ENCODE measurements around the gene SNPH. TPM values are rescaled to one million over a fixed set of nuclear protein-coding genes. Genes with fewer than 3 reads are reported as not detected.

Gene SNPH
- total RNA-seq, 6 experiments from 2014 or later, result 12.0 to 15.3 (median 13.3) TPM

DNA sequence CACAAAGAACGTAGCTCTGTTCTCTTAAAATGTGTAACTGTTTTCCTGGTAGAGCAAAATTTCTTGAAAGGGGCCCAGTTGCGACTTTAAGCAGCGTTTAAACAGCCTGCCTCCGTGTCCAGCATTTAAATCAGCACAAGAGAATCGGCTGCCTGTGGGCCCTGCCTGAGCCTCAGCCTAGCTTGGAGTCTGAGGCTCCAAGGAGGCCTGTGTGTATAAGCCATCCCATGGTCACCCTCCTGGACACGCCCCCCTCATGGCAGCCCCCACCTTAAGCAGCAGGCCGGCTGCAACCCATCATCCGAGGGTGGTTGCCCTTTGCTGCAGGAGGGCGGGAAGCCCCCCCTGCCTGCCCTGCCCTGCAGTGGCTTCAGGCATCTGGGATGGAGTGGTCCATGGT, 44.0 kb downstream of the SNPH start:
- H3K4me1 Mint-ChIP-seq (ENCODE audit: low read depth), result peaks cover 6% of the 10 kb centered on the region
- H3K4me3 Mint-ChIP-seq, result no peak overlapping the region
- no peak for DNase-seq
- H3K9me3 Mint-ChIP-seq, result no peaks in the 10 kb centered on the region
- TF ChIP-seq, protein P1, sequence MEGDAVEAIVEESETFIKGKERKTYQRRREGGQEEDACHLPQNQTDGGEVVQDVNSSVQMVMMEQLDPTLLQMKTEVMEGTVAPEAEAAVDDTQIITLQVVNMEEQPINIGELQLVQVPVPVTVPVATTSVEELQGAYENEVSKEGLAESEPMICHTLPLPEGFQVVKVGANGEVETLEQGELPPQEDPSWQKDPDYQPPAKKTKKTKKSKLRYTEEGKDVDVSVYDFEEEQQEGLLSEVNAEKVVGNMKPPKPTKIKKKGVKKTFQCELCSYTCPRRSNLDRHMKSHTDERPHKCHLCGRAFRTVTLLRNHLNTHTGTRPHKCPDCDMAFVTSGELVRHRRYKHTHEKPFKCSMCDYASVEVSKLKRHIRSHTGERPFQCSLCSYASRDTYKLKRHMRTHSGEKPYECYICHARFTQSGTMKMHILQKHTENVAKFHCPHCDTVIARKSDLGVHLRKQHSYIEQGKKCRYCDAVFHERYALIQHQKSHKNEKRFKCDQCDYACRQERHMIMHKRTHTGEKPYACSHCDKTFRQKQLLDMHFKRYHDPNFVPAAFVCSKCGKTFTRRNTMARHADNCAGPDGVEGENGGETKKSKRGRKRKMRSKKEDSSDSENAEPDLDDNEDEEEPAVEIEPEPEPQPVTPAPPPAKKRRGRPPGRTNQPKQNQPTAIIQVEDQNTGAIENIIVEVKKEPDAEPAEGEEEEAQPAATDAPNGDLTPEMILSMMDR (IDR thresholded peaks at IDR 0.05), result no peak
- peaks cover 1% of the 10 kb centered on the region for H3K27me3 Mint-ChIP-seq (ENCODE audit: insufficient read depth)
- no peak overlapping the region for H3K27ac Mint-ChIP-seq
- H3K36me3 Mint-ChIP-seq (ENCODE audit: low read depth), result no peaks in the 10 kb centered on the region

DNA sequence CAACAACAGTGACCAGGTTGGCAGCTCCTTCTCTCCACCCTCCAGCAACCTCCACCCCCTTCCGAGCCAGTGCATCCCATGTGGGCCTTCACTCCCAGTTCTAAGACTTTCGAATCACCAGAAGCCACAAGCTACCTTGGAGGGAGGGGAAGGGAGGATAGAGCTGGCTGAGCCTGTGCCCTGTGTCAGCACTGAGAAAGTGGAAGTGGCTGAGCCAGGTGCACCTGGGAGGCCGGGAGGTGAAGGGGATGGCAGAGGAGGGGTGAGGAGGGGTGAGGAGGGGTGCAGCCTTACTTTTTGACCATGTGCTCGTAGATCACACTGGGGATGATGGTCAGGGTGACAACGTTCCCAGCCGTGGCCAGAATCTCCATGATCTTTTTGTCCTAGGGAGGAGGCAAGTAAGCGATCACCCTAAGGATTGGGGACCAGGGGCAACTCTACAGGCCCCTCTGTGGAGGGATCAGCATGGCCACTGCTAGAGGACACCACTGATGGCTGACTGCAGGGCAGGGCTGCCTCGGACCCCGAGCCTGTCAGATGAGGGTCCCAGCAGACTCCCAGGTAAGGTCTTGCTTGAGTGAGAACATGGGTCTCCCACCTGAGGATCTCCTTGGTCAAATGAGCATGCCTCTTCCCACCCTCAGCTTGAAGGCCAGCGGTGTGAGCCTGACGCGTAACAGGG, 44.6 kb downstream of the SNPH start:
- DNase-seq, result no peak
- no peaks in the 10 kb centered on the region for H3K9me3 Mint-ChIP-seq

DNA sequence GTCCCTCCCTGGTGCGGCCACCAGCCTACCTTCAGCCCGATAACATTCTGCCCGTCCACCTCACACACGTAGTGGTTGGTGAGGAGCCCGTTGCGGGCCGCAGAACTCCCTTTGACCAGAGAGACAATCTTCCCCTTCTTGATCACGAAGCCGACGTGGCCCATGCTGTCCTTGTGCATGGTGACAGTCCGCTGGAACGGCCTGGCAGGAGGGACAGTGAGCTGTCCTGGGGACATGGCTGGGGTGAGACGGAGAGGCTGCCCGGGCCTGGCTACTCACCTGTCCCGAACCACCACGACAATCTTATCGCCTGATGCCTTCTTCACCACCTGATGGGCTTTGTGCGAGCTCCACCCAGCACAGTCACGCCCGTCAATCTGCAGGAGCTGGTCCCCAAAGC, 46.2 kb downstream of the SNPH start:
- peaks cover 1% of the 10 kb centered on the region for H3K27me3 Mint-ChIP-seq (ENCODE audit: insufficient read depth)
- H3K36me3 Mint-ChIP-seq (ENCODE audit: low read depth), result no peaks in the 10 kb centered on the region
- no peak overlapping the region for H3K27ac Mint-ChIP-seq

More for the DNA sequence above, 44.6 kb downstream of the SNPH start:
- peaks cover 6% of the 10 kb centered on the region for H3K4me1 Mint-ChIP-seq (ENCODE audit: low read depth)
- H3K4me3 Mint-ChIP-seq, result no peak overlapping the region
- TF ChIP-seq, protein P1 (IDR thresholded peaks at IDR 0.05), result no peak
- H3K27ac Mint-ChIP-seq, result no peak overlapping the region
- peaks cover 1% of the 10 kb centered on the region for H3K27me3 Mint-ChIP-seq (ENCODE audit: insufficient read depth)
- H3K36me3 Mint-ChIP-seq (ENCODE audit: low read depth), result no peaks in the 10 kb centered on the region

DNA sequence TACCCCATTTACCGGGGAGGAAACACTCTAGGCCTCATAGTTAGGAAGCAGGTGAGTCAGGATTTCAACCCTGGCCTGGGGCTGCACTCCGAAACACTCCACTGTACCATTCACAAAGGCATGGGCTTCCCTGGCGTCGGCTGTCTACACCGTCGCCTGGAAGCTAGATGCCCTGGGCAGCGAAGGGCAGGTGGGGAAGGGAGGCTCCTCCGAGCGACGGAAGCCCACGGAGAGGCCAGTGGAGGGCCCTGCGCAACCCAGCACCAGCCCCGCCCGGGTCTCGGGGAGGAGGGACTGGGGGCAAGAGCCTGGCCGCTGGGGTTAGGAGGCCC, 46.8 kb downstream of the SNPH start:
- H3K9me3 Mint-ChIP-seq, result no peaks in the 10 kb centered on the region
- H3K36me3 Mint-ChIP-seq (ENCODE audit: low read depth), result no peaks in the 10 kb centered on the region
- no peaks in the 10 kb centered on the region for H3K27me3 Mint-ChIP-seq (ENCODE audit: insufficient read depth)

More for the DNA sequence above, 46.2 kb downstream of the SNPH start:
- H3K4me3 Mint-ChIP-seq, result no peak overlapping the region
- TF ChIP-seq, protein P1 (IDR thresholded peaks at IDR 0.05), result no peak
- H3K4me1 Mint-ChIP-seq (ENCODE audit: low read depth), result peaks cover 6% of the 10 kb centered on the region
- DNase-seq, result no peak
- H3K9me3 Mint-ChIP-seq, result no peaks in the 10 kb centered on the region

DNA sequence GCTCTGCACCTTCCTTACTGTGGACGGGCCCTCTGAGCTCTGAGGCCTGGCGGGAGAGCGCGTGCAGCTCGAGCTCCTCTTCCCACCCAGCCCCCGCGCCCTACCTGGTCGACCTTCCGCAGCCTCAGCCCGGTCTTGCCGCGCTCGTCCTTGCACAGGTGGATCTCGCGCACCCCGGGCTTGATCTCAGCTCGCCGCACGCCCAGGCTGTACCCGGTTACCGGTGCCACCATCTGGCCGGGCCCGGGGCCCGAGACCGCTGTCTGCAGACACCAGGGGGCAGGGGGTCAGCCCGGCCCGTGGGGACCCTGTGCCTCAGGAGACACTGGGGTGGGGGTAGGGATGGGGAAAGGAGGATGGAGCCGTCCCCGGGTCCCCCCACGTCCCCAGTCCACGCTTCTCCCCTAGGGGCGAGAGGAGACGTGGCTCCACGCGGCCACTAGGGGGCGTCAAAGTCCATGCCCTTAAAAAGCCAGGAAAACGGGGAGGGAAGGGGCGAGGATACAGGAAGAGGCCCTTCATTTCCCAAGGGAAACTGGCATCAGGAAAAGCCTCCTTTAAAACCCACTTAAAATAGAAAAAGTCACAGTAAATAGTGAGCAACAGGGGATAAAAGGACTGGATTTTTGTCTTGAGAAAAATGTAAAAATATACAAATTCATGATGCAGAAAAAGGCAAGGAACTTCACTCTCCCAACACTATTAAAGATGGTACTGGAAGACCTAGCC, 47.3 kb downstream of the SNPH start:
- H3K27ac Mint-ChIP-seq, result peak overlapping the region; percentile 67
- no peaks in the 10 kb centered on the region for H3K36me3 Mint-ChIP-seq (ENCODE audit: low read depth)
- DNase-seq, result peak; percentile 28

More for the DNA sequence above, 46.8 kb downstream of the SNPH start:
- Mint-ChIP-seq H3K4me3 (no peak overlapping the region), H3K27ac (no peak overlapping the region), H3K4me1 (ENCODE audit: low read depth) (peaks cover 10% of the 10 kb centered on the region)
- TF ChIP-seq, protein P1 (IDR thresholded peaks at IDR 0.05), result no peak
- no peak for DNase-seq

More for the DNA sequence above, 47.3 kb downstream of the SNPH start:
- Mint-ChIP-seq H3K4me3 (no peak overlapping the region), H3K4me1 (ENCODE audit: low read depth) (peaks cover 14% of the 10 kb centered on the region), H3K9me3 (no peaks in the 10 kb centered on the region), H3K27me3 (ENCODE audit: insufficient read depth) (no peaks in the 10 kb centered on the region)
- TF ChIP-seq, protein P1 (IDR thresholded peaks at IDR 0.05), result peak; percentile 99

Measured in HFFc6 (cell line).